WERI-Rb-1 (cell line): ENCODE measurements around the gene CMIP.

Experiments used
- DNase-seq: peaks from one replicate; pipeline ENCODE4 v3.0.0-alpha.2; 2020
- H3K27ac ChIP-seq: fragments of 250-450 bp; sonication (Bioruptor Pico); 2 replicates; pipeline ENCODE4 v1.5.1; 2020; ENCODE audit warnings: mild to moderate bottlenecking, moderate library complexity
- H3K27me3 ChIP-seq: fragments of 250-450 bp; sonication (Bioruptor Pico); 2 replicates; pipeline ENCODE4 v1.5.1; 2021; ENCODE audit warnings: mild to moderate bottlenecking, low read depth, moderate library complexity; ENCODE audit not compliant: insufficient read depth, severe bottlenecking
- H3K36me3 ChIP-seq: fragments of 250-450 bp; sonication (Bioruptor Pico); 2 replicates; pipeline ENCODE4 v1.5.1; 2020; ENCODE audit warnings: mild to moderate bottlenecking, moderate library complexity
- H3K4me3 ChIP-seq: 2 replicates; pipeline ENCODE4 v1.5.1; 2011; ENCODE audit warnings: low read depth, mild to moderate bottlenecking, control low read depth, low read length
- H3K9me3 ChIP-seq: fragments of 250-450 bp; sonication (Bioruptor Pico); 2 replicates; pipeline ENCODE4 v1.5.1; 2021; ENCODE audit warnings: mild to moderate bottlenecking, moderate library complexity; ENCODE audit not compliant: severe bottlenecking
- CTCF ChIP-seq: IDR thresholded peaks from 2 replicates; pipeline ENCODE4 v1.5.1; 2011; ENCODE audit warnings: low read depth, mild to moderate bottlenecking, control low read depth, inconsistent platforms, low read length

The CMIP gene

GRCh38 chr16:81498351-81498750, 53.7 kb downstream of the CMIP start:
- DNase-seq, result no peak
- Histone ChIP-seq H3K27me3 (no peaks in the 10 kb centered on the region), H3K36me3 (no peaks in the 10 kb centered on the region), H3K9me3 (no peaks in the 10 kb centered on the region), H3K27ac (no peak overlapping the region), H3K4me3 (no peak overlapping the region)
- no peak for TF ChIP-seq CTCF

- Histone ChIP-seq H3K4me3 (no peak overlapping the region), H3K27me3 (no peaks in the 10 kb centered on the region), H3K27ac (no peak overlapping the region), H3K36me3 (no peaks in the 10 kb centered on the region), H3K9me3 (no peaks in the 10 kb centered on the region)
- no peak for TF ChIP-seq CTCF
- no peak for DNase-seq
Measured at GRCh38 chr16:81499576-81500380, 55.2 kb downstream of the CMIP start.

DNA sequence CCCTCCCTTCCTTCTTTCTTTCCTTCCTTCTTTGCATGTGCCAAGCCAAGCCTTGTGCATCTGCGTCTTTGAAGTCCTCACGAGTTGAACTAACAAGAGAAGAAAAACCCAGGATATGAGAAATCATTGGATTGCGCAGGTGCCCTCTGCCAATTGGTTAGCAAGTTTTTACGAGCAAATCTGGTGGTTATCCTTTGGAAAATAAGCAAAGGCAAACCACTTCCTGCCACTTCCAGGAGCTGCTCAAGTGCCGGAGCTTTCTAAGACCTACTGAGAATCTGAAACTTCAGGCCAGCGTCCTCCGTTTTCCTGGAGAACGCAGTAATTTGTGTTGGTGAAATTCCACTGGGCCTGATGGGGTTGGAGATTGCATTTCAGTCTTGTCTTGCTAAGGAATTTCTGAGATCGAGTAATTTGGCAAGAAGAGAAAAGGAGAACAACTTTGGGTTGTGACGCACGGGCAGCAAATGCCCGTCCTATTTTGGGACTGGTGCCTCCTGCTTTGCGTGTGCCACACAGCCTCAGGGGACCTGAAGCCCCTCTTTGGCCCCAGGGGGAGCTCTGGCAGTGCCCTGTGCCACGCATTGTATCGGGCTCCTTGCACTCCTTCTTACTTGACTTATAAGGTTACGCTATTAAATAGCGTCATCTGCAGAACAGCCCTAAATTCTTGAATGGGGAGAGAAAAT, 56.4 kb downstream of the CMIP start:
- no peak overlapping the region for H3K27ac ChIP-seq
- no peaks in the 10 kb centered on the region for H3K9me3 ChIP-seq
- H3K27me3 ChIP-seq, result no peaks in the 10 kb centered on the region
- no peak for TF ChIP-seq CTCF
- H3K36me3 ChIP-seq, result no peaks in the 10 kb centered on the region
- H3K4me3 ChIP-seq, result no peak overlapping the region
- DNase-seq, result no peak

DNA sequence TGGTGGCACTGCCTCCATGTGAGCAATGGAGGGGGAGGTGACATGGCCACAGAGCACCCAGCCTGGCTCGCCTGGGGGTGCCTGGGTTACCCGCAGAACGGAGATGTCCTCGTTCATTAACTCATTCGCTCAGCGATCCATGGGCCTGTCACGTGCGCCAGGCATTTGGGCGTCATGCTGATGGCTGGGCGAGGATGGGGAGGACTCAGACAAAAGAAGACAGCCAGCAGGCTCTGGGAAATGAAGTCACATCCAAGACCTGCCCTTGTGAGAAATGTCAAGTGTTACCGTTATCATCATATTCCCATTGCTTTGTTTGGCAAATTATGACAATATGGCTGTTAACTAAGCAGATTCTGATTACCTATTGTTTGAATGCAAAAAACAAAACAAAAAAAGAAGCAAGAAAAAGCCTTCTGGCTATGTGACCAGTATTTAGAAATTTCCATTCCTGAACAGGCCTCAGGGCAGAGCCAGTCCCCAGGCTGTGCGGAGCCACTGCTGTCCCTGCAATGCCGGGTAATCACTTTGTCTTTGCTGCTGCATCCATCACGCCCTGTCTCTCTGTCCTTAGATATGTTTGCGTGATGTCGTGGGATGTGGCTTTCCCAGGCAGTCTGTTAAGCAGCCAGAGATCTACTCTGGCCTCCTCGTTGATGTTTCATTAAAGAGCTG, 57.9 kb downstream of the CMIP start:
- TF ChIP-seq CTCF, result no peak
- no peak overlapping the region for H3K4me3 ChIP-seq
- H3K9me3 ChIP-seq, result no peaks in the 10 kb centered on the region
- H3K27me3 ChIP-seq, result no peaks in the 10 kb centered on the region
- DNase-seq, result no peak
- no peak overlapping the region for H3K27ac ChIP-seq
- no peaks in the 10 kb centered on the region for H3K36me3 ChIP-seq

DNA sequence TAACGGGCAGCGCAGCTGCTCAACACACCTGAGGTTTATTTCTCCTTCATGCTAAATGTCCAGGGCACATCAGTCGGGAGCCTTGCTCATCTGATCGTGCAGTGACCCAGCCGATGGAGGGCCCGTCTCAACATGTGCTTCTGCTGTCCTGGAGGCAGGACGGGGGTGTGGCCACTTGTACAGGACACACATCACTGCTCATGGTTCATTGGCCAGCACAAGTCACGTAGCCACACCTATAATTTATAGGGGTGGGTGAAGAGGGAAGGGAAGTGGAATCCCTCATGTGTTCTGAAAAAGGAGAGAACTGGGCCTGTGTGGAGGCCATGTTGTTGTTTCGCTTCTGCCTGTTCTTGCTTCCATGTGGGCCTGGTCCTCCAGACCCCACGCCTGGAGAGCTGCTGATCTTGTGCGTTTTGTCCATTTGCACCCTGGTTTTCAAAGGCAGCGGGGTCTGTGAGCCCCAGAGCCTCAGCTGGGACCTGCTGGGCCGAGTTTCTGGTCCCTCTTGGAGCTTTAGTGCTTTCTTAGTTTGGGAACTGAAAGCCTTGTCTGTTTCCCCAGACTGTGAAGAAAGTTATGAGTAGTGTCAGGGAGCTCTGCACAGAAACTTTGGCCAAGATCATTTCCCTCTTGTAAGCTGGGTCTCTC, 60.5 kb downstream of the CMIP start:
- Histone ChIP-seq H3K27ac (no peak overlapping the region), H3K36me3 (no peaks in the 10 kb centered on the region), H3K9me3 (no peaks in the 10 kb centered on the region), H3K27me3 (no peaks in the 10 kb centered on the region), H3K4me3 (no peak overlapping the region)
- no peak for TF ChIP-seq CTCF
- no peak for DNase-seq
